Loucy (cell line): Measurements from ENCODE around the gene ZNF679.

Experiments used
- CTCF ChIP-seq: fragments of 200-600 bp; sonication (generic); conservative IDR thresholded peaks from 2 replicates; pipeline ENCODE4 v1.5.1; 2014; ENCODE audit warnings: mild to moderate bottlenecking, antibody characterized with exemption, low read length
- EZH2phosphoT487 ChIP-seq: fragments of 200-600 bp; IDR thresholded peaks from 2 replicates; pipeline ENCODE4 v1.6.1; 2018; ENCODE audit warnings: antibody characterized with exemption, mild to moderate bottlenecking, moderate library complexity, borderline replicate concordance

GRCh38 chr7:64182036-64182790 is 46.1 kb upstream of the ZNF679 start:
- TF ChIP-seq CTCF (no peak), EZH2phosphoT487 (no peak)
